HG02852 (cell line): ENCODE measurements around the gene FCRL3.

ENCODE experiments used
- ATAC-seq: cut with Tn5 transposase; IDR thresholded peaks from one replicate; pipeline ENCODE4 v1.9.1; 2021; ENCODE audit warnings: mild to moderate bottlenecking, moderate library complexity; ENCODE audit not compliant: unreplicated experiment

FCRL3 gene

GRCh38 chr1:157682710-157683437, 17.7 kb downstream of the FCRL3 start:
- ATAC-seq: no peak

- ATAC-seq: no peak
These were observed 21.8 kb downstream of the FCRL3 start for GRCh38 chr1:157678721-157679120.

- ATAC-seq: no peak
These were observed 27.6 kb downstream of the FCRL3 start for GRCh38 chr1:157673008-157673407.

- no peak for ATAC-seq
These were observed 28.7 kb downstream of the FCRL3 start for GRCh38 chr1:157671895-157672294.

GRCh38 chr1:157659576-157660247, 40.9 kb downstream of the FCRL3 start:
- ATAC-seq: no peak

GRCh38 chr1:157658571-157658970, 42.0 kb downstream of the FCRL3 start:
- ATAC-seq: no peak

GRCh38 chr1:157653494-157653873, 47.1 kb downstream of the FCRL3 start:
- ATAC-seq: no peak

GRCh38 chr1:157652859-157653493, 47.6 kb downstream of the FCRL3 start:
- peak; percentile 99 for ATAC-seq

GRCh38 chr1:157648317-157648716, 52.3 kb downstream of the FCRL3 start:
- ATAC-seq: no peak

GRCh38 chr1:157646144-157646543, 54.4 kb downstream of the FCRL3 start:
- ATAC-seq: no peak

GRCh38 chr1:157641177-157641576, 59.4 kb downstream of the FCRL3 start:
- no peak for ATAC-seq

GRCh38 chr1:157639800-157640199, 60.8 kb downstream of the FCRL3 start:
- ATAC-seq: no peak

- ATAC-seq: no peak
These were observed 71.8 kb downstream of the FCRL3 start for GRCh38 chr1:157628773-157629172.
